Endothelial cell of coronary artery (primary cell): ENCODE results near the gene NR1H4. TPM values are rescaled to one million over a fixed set of nuclear protein-coding genes. Genes with fewer than 3 reads are reported as not detected.

ENCODE experiments used
- total RNA-seq: library from RNA; depleted of rRNA; stranded (reverse); fragments of >200 nt; gene quantifications from 2 replicates; pipeline ENCODE4 v1.2.3, GENCODE V29; 2014

NR1H4 gene
- not detected in 2 replicates for total RNA-seq

DNA sequence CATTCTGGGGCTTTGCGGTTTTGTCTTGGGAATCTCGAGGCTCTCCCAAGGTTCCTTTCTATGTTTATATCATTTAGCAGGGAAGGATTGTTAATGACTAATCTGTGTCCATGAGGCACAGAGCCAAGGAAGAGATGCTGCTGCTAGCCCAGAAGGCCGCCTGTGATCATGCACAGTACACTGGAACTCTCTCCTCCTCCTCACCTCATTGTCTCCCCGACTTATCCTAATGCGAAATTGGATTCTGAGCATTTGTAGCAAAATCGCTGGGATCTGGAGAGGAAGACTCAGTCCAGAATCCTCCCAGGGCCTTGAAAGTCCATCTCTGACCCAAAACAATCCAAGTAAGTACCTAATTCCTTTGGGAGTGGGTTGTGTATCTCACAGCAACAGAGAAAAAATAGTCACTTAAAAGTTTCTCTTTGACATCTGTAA lies at the start of gene NR1H4:
Gene NR1H4, plus strand, starts transcription at position 151 of the 435 bp plus-strand sequence. CDS start 19,458 bp downstream, outside the sequence.

DNA sequence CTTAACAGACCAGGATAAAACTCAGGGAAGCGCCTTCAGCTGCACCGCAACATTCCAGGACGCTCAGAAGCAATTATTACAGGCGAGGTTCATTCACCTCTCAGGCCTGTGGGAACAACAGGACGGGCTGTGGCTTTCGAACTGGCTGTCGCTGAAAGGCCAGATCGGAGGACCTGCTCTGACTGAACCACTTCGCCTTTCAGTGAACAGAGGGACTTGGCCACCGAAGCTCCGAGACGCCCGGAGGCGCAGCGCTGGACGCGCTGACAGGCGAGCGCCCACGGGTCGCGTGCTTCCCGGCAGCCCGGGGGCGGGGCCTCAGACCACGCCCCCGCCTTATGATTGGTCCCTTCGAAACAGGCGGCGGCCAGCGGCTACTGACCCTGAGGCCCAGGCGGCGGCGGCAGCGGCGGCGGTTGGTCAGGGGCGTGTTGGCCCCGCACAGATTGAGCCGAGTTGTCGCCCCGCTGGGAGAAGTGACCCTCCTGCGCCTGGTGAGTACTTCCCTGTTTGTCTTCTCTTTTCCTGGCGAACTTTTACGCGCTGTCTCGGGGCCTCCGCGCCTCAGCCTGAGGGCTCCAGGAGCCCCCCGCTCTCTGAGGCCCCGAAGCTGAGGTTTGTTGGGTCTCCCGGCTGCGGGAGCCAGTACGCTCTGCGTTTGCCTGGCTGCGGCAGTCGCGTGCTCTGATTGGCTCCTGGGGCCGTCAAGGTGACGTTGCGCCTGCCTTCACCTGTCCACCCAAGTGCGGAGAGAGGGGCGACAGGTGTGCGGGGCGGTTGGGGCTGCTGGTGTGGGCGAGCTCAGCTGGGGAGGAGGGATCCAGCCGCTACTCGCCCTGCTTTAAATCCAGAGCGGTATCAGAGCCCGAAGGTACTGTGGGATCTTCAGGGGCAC lies 99.9 kb downstream of the NR1H4 start, which contains the start of gene GAS2L3:
Gene GAS2L3, plus strand, starts transcription at position 393 of the 895 bp plus-strand sequence. CDS start 21,221 bp downstream, outside the sequence.

Other genes starting within 250 kb of the NR1H4 start
- 0.54 and 0.75 TPM in 2 replicates for gene DEPDC4, start 206.8 kb upstream of the NR1H4 start, total RNA-seq
- gene SCYL2, start 206.7 kb upstream of the NR1H4 start, total RNA-seq, result 31.8 and 33.8 TPM in 2 replicates
- not detected in 2 replicates for gene SLC17A8, start 116.8 kb upstream of the NR1H4 start, total RNA-seq
- gene GAS2L3, start 99.8 kb downstream of the NR1H4 start, total RNA-seq, result 13.6 and 28.0 TPM in 2 replicates